Smooth muscle cell (in vitro differentiated cells): Measurements from ENCODE around the gene KL. TPM values are rescaled to one million over a fixed set of nuclear protein-coding genes. Genes with fewer than 3 reads are reported as not detected.
A peak's percentile ranks its signal among the peaks of the same experiment; 100 is the strongest.

Source experiments
- DNase-seq: peaks from one replicate; lab custom pipeline; 2025; ENCODE audit not compliant: unreplicated experiment; lab: John Stamatoyannopoulos, UW
- H2AFZ ChIP-seq: fragments of 200-600 bp; sonication (generic); 2 replicates; pipeline ENCODE4 v1.6.0; 2016; ENCODE audit warnings: antibody characterized with exemption, low read depth, mild to moderate bottlenecking
- H3F3A ChIP-seq: fragments of 200-600 bp; sonication (generic); 2 replicates; pipeline ENCODE4 v1.6.0; 2017; ENCODE audit warnings: antibody characterized with exemption, low read depth
- H3K27ac ChIP-seq: fragments of 200-600 bp; sonication (generic); 2 replicates; pipeline ENCODE4 v1.5.1; 2016; ENCODE audit warnings: low read depth, mild to moderate bottlenecking
- H3K27me3 ChIP-seq: fragments of 200-600 bp; sonication (generic); 2 replicates; pipeline ENCODE4 v1.6.1; 2016; ENCODE audit warnings: low read depth, mild to moderate bottlenecking
- H3K36me3 ChIP-seq: fragments of 200-600 bp; sonication (generic); 2 replicates; pipeline ENCODE4 v1.5.1; 2016; ENCODE audit warnings: low read depth
- H3K4me1 ChIP-seq: fragments of 200-600 bp; sonication (generic); 2 replicates; pipeline ENCODE4 v1.5.1; 2016; ENCODE audit warnings: low read depth
- H3K4me2 ChIP-seq: fragments of 200-600 bp; sonication (generic); 2 replicates; pipeline ENCODE4 v1.6.0; 2016; ENCODE audit warnings: mild to moderate bottlenecking
- H3K4me3 ChIP-seq: fragments of 200-600 bp; sonication (generic); 2 replicates; pipeline ENCODE4 v1.5.1; 2016; ENCODE audit warnings: mild to moderate bottlenecking
- H3K79me2 ChIP-seq: fragments of 200-600 bp; sonication (generic); 2 replicates; pipeline ENCODE4 v1.6.0; 2016; ENCODE audit warnings: low read depth, mild to moderate bottlenecking
- H3K9ac ChIP-seq: fragments of 200-600 bp; sonication (generic); 2 replicates; pipeline ENCODE4 v1.6.0; 2016; ENCODE audit warnings: low read depth
- H3K9me3 ChIP-seq: fragments of 200-600 bp; sonication (generic); replicated peaks from 2 replicates; pipeline ENCODE4 v1.5.1; 2016; ENCODE audit warnings: low read depth
- H4K20me1 ChIP-seq: fragments of 200-600 bp; sonication (generic); 2 replicates; pipeline ENCODE4 v1.6.0; 2016; ENCODE audit warnings: low read depth
- WGBS: methylation state at CpG from one replicate; pipeline ENCODE4 v1.1.7; 2016; ENCODE audit warnings: low lambda C conversion rate; 5-methylcytosine and 5-hydroxymethylcytosine counted together
- polyA plus RNA-seq: library from polyadenylated mRNA; unstranded; fragments of >200 nt; fragmentation: Nextera tagmentation; extraction: Ambion mirVana; gene quantifications from 2 replicates; pipeline ENCODE4 v1.2.1, GENCODE V29; 2016
- total RNA-seq: library from RNA; depleted of rRNA; stranded (reverse); fragments of >200 nt; gene quantifications from 2 replicates; pipeline ENCODE4 v1.2.3, GENCODE V29; 2014
- TF ChIP-seq, protein P1 (sequence below): fragments of 200-600 bp; sonication (generic); IDR thresholded peaks from 2 replicates; pipeline ENCODE4 v1.5.1; 2017; ENCODE audit warnings: borderline replicate concordance, mild to moderate bottlenecking, antibody characterized with exemption; ENCODE audit not compliant: insufficient read depth, poor library complexity, severe bottlenecking

Gene KL
- total and polyA plus RNA-seq, 2 experiments from 2014 or later = 0.49 TPM; not detected in 1

DNA sequence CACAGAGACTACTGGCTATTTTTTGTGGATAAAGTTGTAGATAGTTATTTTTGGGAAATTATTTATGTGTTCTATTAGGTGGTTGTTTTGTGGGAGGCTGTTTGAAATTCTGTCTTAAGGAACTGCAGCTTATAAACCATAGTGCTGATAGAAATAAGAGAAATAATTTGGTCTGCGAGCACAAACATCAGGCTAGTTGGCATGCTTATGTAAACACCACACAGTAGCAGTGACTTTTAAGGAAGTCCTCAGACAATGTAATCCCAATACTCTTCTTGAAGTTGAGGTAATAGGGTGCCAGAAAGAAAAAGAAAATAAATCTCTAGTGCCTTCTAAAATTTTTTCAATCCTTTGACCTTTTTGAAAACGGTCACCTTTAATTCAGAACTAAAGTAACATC lies 23.9 kb downstream of the KL start:
- H3K4me1 ChIP-seq = no peaks in the 10 kb centered on the region
- no peak overlapping the region for H3K27ac ChIP-seq
- no peaks in the 10 kb centered on the region for H3K27me3 ChIP-seq
- no peak overlapping the region for H3K4me3 ChIP-seq
- H4K20me1 ChIP-seq = no peaks in the 10 kb centered on the region
- H2AFZ ChIP-seq = peak overlapping the region; percentile 12
- H3K79me2 ChIP-seq = no peaks in the 10 kb centered on the region
- no peak overlapping the region for H3K4me2 ChIP-seq
- no peaks in the 10 kb centered on the region for H3K9me3 ChIP-seq
- H3K36me3 ChIP-seq = no peaks in the 10 kb centered on the region
- TF ChIP-seq, protein P1, sequence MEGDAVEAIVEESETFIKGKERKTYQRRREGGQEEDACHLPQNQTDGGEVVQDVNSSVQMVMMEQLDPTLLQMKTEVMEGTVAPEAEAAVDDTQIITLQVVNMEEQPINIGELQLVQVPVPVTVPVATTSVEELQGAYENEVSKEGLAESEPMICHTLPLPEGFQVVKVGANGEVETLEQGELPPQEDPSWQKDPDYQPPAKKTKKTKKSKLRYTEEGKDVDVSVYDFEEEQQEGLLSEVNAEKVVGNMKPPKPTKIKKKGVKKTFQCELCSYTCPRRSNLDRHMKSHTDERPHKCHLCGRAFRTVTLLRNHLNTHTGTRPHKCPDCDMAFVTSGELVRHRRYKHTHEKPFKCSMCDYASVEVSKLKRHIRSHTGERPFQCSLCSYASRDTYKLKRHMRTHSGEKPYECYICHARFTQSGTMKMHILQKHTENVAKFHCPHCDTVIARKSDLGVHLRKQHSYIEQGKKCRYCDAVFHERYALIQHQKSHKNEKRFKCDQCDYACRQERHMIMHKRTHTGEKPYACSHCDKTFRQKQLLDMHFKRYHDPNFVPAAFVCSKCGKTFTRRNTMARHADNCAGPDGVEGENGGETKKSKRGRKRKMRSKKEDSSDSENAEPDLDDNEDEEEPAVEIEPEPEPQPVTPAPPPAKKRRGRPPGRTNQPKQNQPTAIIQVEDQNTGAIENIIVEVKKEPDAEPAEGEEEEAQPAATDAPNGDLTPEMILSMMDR = no peak
- no peaks in the 10 kb centered on the region for H3F3A ChIP-seq
- DNase-seq = no peak
- 68% methylated on average over 2 of the region's 2 CpGs for WGBS
- no peak overlapping the region for H3K9ac ChIP-seq

DNA sequence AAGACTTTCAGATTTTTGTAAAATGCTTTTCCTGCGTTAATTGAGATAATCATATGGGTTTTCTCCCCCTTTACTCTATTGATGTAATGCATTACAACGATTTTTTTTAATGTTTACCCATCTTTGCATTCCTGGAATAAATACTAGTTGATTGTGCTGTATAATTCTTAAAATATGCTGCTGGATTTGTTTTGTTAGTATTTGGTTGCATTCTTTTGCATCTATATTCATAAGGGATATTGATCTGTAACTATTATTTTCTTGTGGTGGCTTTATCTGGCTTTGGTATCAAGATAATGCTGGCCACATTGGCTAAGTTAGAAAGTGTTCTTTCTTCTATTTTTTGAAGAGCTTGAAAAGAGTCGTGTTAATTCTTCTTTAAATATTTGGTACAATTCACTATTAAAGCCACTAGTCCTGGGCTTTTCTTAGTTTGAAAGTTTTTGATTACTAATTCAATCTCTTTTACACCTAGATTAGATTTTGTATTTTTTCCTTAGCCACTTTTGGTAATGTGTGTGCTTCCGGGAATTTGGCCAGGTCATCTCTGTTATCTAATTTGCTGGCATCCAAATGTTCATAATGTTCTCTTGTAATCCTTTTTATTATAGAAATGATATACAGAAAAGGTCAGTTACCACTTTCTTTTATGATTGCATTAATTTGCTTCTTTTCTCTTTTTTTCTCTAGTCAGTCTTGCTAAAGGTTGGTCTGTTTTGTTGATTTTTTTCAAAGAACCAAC lies 29.8 kb downstream of the KL start:
- TF ChIP-seq, protein P1 = no peak
- Histone ChIP-seq H2AFZ (no peak overlapping the region), H3K27ac (no peak overlapping the region), H3F3A (no peaks in the 10 kb centered on the region), H3K4me2 (no peak overlapping the region), H3K4me3 (no peak overlapping the region), H3K9me3 (no peaks in the 10 kb centered on the region), H3K36me3 (no peaks in the 10 kb centered on the region), H3K27me3 (no peaks in the 10 kb centered on the region), H3K9ac (no peak overlapping the region), H3K4me1 (no peaks in the 10 kb centered on the region), H3K79me2 (no peaks in the 10 kb centered on the region), H4K20me1 (no peaks in the 10 kb centered on the region)
- DNase-seq = no peak
- 86% methylated on average over 4 of the region's 4 CpGs for WGBS

DNA sequence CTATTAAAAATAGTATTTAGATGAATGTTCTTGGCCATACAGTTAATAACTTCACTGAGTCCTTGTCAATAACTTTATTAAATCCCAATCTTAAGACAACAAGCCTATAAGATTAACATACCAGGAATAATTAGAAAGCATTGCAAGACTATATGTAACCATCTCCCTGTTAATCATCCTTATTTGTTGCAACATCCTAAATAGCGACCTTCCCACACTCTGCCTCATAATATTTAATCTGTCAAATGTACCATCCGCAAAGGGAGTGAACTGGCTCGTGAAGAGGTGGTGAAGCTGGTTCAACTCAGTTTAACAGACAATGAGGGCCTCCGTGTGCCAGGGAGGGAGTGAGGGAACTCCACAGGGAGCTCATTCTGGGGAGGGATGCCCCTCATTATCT lies 33.9 kb downstream of the KL start:
- TF ChIP-seq, protein P1 = no peak
- Histone ChIP-seq H3K4me3 (no peak overlapping the region), H4K20me1 (no peaks in the 10 kb centered on the region), H3F3A (no peaks in the 10 kb centered on the region), H3K27me3 (no peaks in the 10 kb centered on the region), H3K4me1 (no peaks in the 10 kb centered on the region), H3K9me3 (no peaks in the 10 kb centered on the region), H2AFZ (no peak overlapping the region), H3K79me2 (no peaks in the 10 kb centered on the region), H3K4me2 (peak overlapping the region; percentile 20), H3K36me3 (no peaks in the 10 kb centered on the region), H3K27ac (no peak overlapping the region), H3K9ac (no peak overlapping the region)
- DNase-seq = no peak
- WGBS = 69% methylated on average over 4 of the region's 4 CpGs

DNA sequence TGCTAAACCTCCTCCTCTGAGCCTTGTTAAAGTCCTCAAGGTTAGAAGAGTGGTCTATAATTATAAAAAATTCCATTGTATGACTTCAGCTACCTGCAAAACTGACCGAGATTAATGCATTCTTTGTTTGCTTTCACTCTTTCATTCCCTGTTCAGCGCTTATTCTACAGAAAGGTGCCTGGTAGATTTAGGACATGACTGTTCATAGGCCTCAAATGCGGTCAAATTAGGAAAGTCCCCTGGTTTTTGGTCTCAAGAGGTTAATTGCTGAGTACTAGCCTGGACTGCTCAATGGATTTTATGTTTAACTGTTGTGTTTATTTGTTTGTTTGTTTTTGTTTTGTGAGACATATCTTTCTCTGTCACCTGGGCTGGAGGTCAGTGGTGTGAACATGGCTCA lies 35.4 kb downstream of the KL start:
- TF ChIP-seq, protein P1 = no peak
- no peak overlapping the region for H3K9ac ChIP-seq
- no peak overlapping the region for H3K27ac ChIP-seq
- DNase-seq = no peak
- no peaks in the 10 kb centered on the region for H3K79me2 ChIP-seq
- H3K36me3 ChIP-seq = no peaks in the 10 kb centered on the region
- no peaks in the 10 kb centered on the region for H4K20me1 ChIP-seq
- no peak overlapping the region for H3K4me3 ChIP-seq
- no peaks in the 10 kb centered on the region for H3K27me3 ChIP-seq
- H3F3A ChIP-seq = no peaks in the 10 kb centered on the region
- no peaks in the 10 kb centered on the region for H3K9me3 ChIP-seq
- H3K4me1 ChIP-seq = no peaks in the 10 kb centered on the region
- no peak overlapping the region for H2AFZ ChIP-seq
- no peak overlapping the region for H3K4me2 ChIP-seq
- 87% methylated on average over 3 of the region's 3 CpGs for WGBS
